ENCODE measurements around the gene OR10A3.

Gene OR10A3

GRCh38 chr11:7905961-7906429 lies 35.5 kb downstream of the OR10A3 start:
- Histone ChIP-seq H3K27ac (ENCODE audit: low read depth, low read length) (no peak overlapping the region), H3K4me3 (ENCODE audit: low read depth, low read length) (no peak overlapping the region), H3K27me3 (ENCODE audit: insufficient read depth, low read length) (no peaks in the 10 kb centered on the region), H3K36me3 (ENCODE audit: insufficient read depth, low read length) (no peaks in the 10 kb centered on the region), H3K79me2 (ENCODE audit: control insufficient read depth, insufficient read depth, low read length, unreplicated experiment) (no peaks in the 10 kb centered on the region), H3K4me1 (ENCODE audit: control insufficient read depth, insufficient read depth, low read length, unreplicated experiment) (no peaks in the 10 kb centered on the region), H2AFZ (ENCODE audit: low read length, unreplicated experiment) (no peak overlapping the region)

- no peak overlapping the region for H3K27ac ChIP-seq (ENCODE audit: low read depth, low read length)
Measured at GRCh38 chr11:7905549-7905948, 36.0 kb downstream of the OR10A3 start.

DNA sequence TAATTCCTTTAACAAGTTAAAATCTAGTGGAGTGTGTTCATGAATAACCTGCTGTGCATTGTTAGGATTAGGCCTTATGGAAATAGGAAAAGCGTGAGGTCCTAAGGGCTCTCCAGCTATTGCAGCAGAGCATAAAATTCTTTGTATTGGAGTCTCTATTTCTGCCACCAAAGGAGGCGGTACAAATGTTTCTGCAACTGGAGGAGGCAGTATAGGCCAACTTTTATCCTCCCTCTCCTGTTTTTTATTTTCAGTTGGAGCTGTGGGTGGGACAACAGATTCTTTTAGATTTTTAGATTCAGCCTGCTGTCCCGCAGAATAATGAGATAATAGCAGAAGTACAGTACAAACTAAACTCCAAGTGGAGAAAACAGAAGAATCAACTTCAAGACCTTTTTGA lies 36.6 kb downstream of the OR10A3 start:
- no peak overlapping the region for H2AFZ ChIP-seq (ENCODE audit: low read length, unreplicated experiment)
- H3K4me1 ChIP-seq (ENCODE audit: control insufficient read depth, insufficient read depth, low read length, unreplicated experiment) = no peaks in the 10 kb centered on the region
- no peaks in the 10 kb centered on the region for H3K36me3 ChIP-seq (ENCODE audit: insufficient read depth, low read length)
- no peaks in the 10 kb centered on the region for H3K27me3 ChIP-seq (ENCODE audit: insufficient read depth, low read length)
- H3K4me3 ChIP-seq (ENCODE audit: low read depth, low read length) = no peak overlapping the region
- no peaks in the 10 kb centered on the region for H3K79me2 ChIP-seq (ENCODE audit: control insufficient read depth, insufficient read depth, low read length, unreplicated experiment)
- no peak overlapping the region for H3K27ac ChIP-seq (ENCODE audit: low read depth, low read length)

More at GRCh38 chr11:7905549-7905948, 36.0 kb downstream of the OR10A3 start:
- no peaks in the 10 kb centered on the region for H3K79me2 ChIP-seq (ENCODE audit: control insufficient read depth, insufficient read depth, low read length, unreplicated experiment)
- H3K4me1 ChIP-seq (ENCODE audit: control insufficient read depth, insufficient read depth, low read length, unreplicated experiment) = no peaks in the 10 kb centered on the region
- no peak overlapping the region for H3K4me3 ChIP-seq (ENCODE audit: low read depth, low read length)
- no peaks in the 10 kb centered on the region for H3K27me3 ChIP-seq (ENCODE audit: insufficient read depth, low read length)
- H2AFZ ChIP-seq (ENCODE audit: low read length, unreplicated experiment) = no peak overlapping the region
- H3K36me3 ChIP-seq (ENCODE audit: insufficient read depth, low read length) = no peaks in the 10 kb centered on the region

GRCh38 chr11:7903940-7904339 lies 37.6 kb downstream of the OR10A3 start:
- Histone ChIP-seq H3K4me1 (ENCODE audit: control insufficient read depth, insufficient read depth, low read length, unreplicated experiment) (no peaks in the 10 kb centered on the region), H3K36me3 (ENCODE audit: insufficient read depth, low read length) (no peaks in the 10 kb centered on the region), H3K27me3 (ENCODE audit: insufficient read depth, low read length) (no peaks in the 10 kb centered on the region), H3K27ac (ENCODE audit: low read depth, low read length) (no peak overlapping the region), H3K79me2 (ENCODE audit: control insufficient read depth, insufficient read depth, low read length, unreplicated experiment) (no peaks in the 10 kb centered on the region), H2AFZ (ENCODE audit: low read length, unreplicated experiment) (no peak overlapping the region), H3K4me3 (ENCODE audit: low read depth, low read length) (no peak overlapping the region)

- Histone ChIP-seq H2AFZ (ENCODE audit: low read length, unreplicated experiment) (no peak overlapping the region), H3K27me3 (ENCODE audit: insufficient read depth, low read length) (no peaks in the 10 kb centered on the region), H3K27ac (ENCODE audit: low read depth, low read length) (no peak overlapping the region), H3K79me2 (ENCODE audit: control insufficient read depth, insufficient read depth, low read length, unreplicated experiment) (no peaks in the 10 kb centered on the region), H3K4me1 (ENCODE audit: control insufficient read depth, insufficient read depth, low read length, unreplicated experiment) (peaks cover 4% of the 10 kb centered on the region), H3K4me3 (ENCODE audit: low read depth, low read length) (no peak overlapping the region), H3K36me3 (ENCODE audit: insufficient read depth, low read length) (no peaks in the 10 kb centered on the region)
Measured at GRCh38 chr11:7901319-7901854, 40.1 kb downstream of the OR10A3 start.

- peaks cover 4% of the 10 kb centered on the region for H3K4me1 ChIP-seq (ENCODE audit: control insufficient read depth, insufficient read depth, low read length, unreplicated experiment)
- H3K79me2 ChIP-seq (ENCODE audit: control insufficient read depth, insufficient read depth, low read length, unreplicated experiment) = no peaks in the 10 kb centered on the region
- no peak overlapping the region for H3K4me3 ChIP-seq (ENCODE audit: low read depth, low read length)
- no peak overlapping the region for H3K27ac ChIP-seq (ENCODE audit: low read depth, low read length)
- no peak overlapping the region for H2AFZ ChIP-seq (ENCODE audit: low read length, unreplicated experiment)
- no peaks in the 10 kb centered on the region for H3K36me3 ChIP-seq (ENCODE audit: insufficient read depth, low read length)
- no peaks in the 10 kb centered on the region for H3K27me3 ChIP-seq (ENCODE audit: insufficient read depth, low read length)
Measured at GRCh38 chr11:7900686-7901085, 40.8 kb downstream of the OR10A3 start.

DNA sequence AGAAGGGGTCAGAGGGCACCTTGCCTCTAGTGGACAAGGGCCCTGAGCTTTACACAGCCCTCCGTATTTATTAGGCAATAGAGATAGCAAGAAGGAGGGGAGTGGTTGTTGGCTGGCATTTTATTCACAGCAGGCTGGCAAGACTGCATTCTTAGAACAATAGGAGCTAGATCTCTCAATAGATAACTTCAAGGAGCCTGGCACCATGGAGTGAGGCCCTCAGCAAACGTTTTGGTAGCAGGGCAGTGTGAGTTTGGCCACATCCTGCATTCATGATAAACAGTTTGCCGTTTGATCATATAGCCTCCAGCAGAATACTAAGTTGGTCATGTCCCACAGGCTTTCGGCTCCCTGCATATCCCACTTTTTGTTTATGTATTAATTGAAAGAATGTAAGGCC lies 42.1 kb downstream of the OR10A3 start:
- no peak overlapping the region for H3K27ac ChIP-seq (ENCODE audit: low read depth, low read length)
- no peaks in the 10 kb centered on the region for H3K36me3 ChIP-seq (ENCODE audit: insufficient read depth, low read length)
- H3K4me3 ChIP-seq (ENCODE audit: low read depth, low read length) = no peak overlapping the region
- peaks cover 4% of the 10 kb centered on the region for H3K4me1 ChIP-seq (ENCODE audit: control insufficient read depth, insufficient read depth, low read length, unreplicated experiment)
- H3K79me2 ChIP-seq (ENCODE audit: control insufficient read depth, insufficient read depth, low read length, unreplicated experiment) = no peaks in the 10 kb centered on the region
- H2AFZ ChIP-seq (ENCODE audit: low read length, unreplicated experiment) = no peak overlapping the region
- H3K27me3 ChIP-seq (ENCODE audit: insufficient read depth, low read length) = no peaks in the 10 kb centered on the region

DNA sequence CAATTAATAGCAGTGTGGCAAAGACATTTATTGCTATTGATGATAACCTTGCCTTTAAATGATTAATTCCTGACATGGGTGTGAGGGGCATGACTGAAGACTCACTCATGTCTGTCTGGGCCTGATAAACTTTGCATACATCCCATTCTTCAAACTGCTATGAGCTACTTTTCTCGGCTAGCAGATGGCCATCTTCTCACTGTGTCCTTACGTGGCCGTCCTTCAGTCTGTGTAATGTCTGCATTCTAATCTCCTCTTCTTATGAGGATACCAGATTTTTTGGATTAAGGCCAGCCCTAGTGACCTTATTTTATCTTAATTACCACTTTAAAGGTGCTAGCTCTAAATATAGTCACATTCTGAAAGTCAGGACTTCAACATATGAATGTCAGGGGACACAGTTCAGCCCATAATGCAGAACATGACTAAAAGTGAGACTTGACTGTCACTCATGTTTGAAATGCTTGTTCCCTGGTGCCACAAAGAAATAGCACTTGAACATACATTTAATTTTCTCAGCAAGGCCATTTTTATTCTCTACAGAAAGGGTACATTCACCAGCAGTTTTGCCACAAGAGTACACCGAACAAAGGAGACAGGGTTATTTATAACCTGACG lies 42.7 kb downstream of the OR10A3 start:
- H3K27me3 ChIP-seq (ENCODE audit: insufficient read depth, low read length) = no peaks in the 10 kb centered on the region
- no peak overlapping the region for H3K4me3 ChIP-seq (ENCODE audit: low read depth, low read length)
- no peak overlapping the region for H2AFZ ChIP-seq (ENCODE audit: low read length, unreplicated experiment)
- H3K36me3 ChIP-seq (ENCODE audit: insufficient read depth, low read length) = no peaks in the 10 kb centered on the region
- peaks cover 4% of the 10 kb centered on the region for H3K4me1 ChIP-seq (ENCODE audit: control insufficient read depth, insufficient read depth, low read length, unreplicated experiment)
- no peaks in the 10 kb centered on the region for H3K79me2 ChIP-seq (ENCODE audit: control insufficient read depth, insufficient read depth, low read length, unreplicated experiment)
- no peak overlapping the region for H3K27ac ChIP-seq (ENCODE audit: low read depth, low read length)

DNA sequence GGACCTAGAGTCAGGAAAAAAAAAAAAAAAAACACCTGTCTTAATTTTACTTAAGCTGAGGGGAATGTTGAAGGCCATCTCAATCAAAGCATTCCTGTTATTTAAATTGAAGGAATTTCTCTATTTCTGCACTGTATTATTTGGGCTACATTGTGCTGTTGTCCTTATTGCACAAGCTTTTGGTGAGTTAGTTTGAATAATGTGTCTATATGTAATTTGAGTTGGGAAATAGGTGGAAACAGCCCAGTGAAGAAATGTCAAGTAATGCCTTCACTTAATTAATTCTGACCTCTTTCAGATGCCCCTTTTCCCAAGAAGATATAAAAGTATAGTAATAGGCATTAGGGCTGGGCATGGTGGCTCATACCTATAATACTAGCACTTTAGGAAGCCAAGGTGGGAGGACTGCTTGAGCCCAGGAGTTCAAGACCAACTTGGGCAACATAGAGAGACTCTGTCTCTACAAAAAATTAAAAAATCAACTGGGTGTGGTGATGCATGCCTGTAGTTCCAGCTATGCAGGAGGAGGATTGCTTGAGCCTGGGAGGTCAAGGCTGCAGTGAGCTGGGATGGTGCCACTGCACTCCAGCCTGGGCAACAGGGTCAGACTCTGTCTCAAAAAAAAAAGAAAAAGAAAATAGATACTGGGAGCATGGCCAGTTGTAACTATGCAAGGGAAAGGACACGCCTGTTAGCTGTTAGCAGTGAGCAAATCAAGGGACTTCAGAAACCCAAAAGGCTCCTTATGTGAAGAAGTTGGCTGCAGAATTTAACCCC lies 45.3 kb downstream of the OR10A3 start:
- Histone ChIP-seq H3K36me3 (ENCODE audit: insufficient read depth, low read length) (no peaks in the 10 kb centered on the region), H3K79me2 (ENCODE audit: control insufficient read depth, insufficient read depth, low read length, unreplicated experiment) (no peaks in the 10 kb centered on the region), H3K27ac (ENCODE audit: low read depth, low read length) (no peak overlapping the region), H3K27me3 (ENCODE audit: insufficient read depth, low read length) (no peaks in the 10 kb centered on the region), H2AFZ (ENCODE audit: low read length, unreplicated experiment) (no peak overlapping the region), H3K4me1 (ENCODE audit: control insufficient read depth, insufficient read depth, low read length, unreplicated experiment) (peaks cover 19% of the 10 kb centered on the region), H3K4me3 (ENCODE audit: low read depth, low read length) (no peak overlapping the region)

DNA sequence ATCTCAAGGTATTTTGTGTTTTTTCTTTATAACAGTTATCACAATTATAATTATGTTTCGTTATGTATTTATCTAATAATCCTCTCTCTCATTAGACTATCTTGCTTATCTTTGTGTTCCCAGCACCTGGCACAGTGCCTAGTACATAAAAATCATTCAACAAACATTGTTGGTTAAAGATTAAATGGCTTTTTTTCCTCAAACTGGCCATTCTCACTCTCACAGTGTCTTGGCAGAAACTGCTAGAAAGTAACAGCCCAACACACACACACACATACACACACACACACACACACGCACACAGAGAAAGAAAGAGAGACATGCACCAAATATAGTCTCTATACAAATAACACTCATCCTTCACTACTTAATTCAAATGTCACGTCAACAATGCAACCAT lies 47.3 kb downstream of the OR10A3 start:
- H3K4me3 ChIP-seq (ENCODE audit: low read depth, low read length) = no peak overlapping the region
- no peak overlapping the region for H2AFZ ChIP-seq (ENCODE audit: low read length, unreplicated experiment)
- no peaks in the 10 kb centered on the region for H3K36me3 ChIP-seq (ENCODE audit: insufficient read depth, low read length)
- peaks cover 34% of the 10 kb centered on the region for H3K4me1 ChIP-seq (ENCODE audit: control insufficient read depth, insufficient read depth, low read length, unreplicated experiment)
- no peaks in the 10 kb centered on the region for H3K79me2 ChIP-seq (ENCODE audit: control insufficient read depth, insufficient read depth, low read length, unreplicated experiment)
- H3K27me3 ChIP-seq (ENCODE audit: insufficient read depth, low read length) = no peaks in the 10 kb centered on the region
- no peak overlapping the region for H3K27ac ChIP-seq (ENCODE audit: low read depth, low read length)

- H2AFZ ChIP-seq (ENCODE audit: low read length, unreplicated experiment) = no peak overlapping the region
- no peaks in the 10 kb centered on the region for H3K36me3 ChIP-seq (ENCODE audit: insufficient read depth, low read length)
- no peak overlapping the region for H3K27ac ChIP-seq (ENCODE audit: low read depth, low read length)
- H3K79me2 ChIP-seq (ENCODE audit: control insufficient read depth, insufficient read depth, low read length, unreplicated experiment) = no peaks in the 10 kb centered on the region
- H3K27me3 ChIP-seq (ENCODE audit: insufficient read depth, low read length) = no peaks in the 10 kb centered on the region
- peaks cover 34% of the 10 kb centered on the region for H3K4me1 ChIP-seq (ENCODE audit: control insufficient read depth, insufficient read depth, low read length, unreplicated experiment)
- H3K4me3 ChIP-seq (ENCODE audit: low read depth, low read length) = no peak overlapping the region
Measured at GRCh38 chr11:7893796-7894195, 47.7 kb downstream of the OR10A3 start.
